Liver (tissue), 9 donors: Measurements from ENCODE around the gene VASP. TPM values are rescaled to one million over a fixed set of nuclear protein-coding genes. Genes with fewer than 3 reads are reported as not detected.

ENCODE experiments used
- DNase-seq: peaks from one replicate; pipeline ENCODE4 v3.0.0-alpha.2; 2017; ENCODE audit warnings: low spot score
- H3K27ac ChIP-seq, 2 donors: one replicate each; pipeline ENCODE4 v1.7.0; 2013; ENCODE audit warnings: inconsistent platforms in 2 of 2, low read length in 2 of 2, control low read depth in 1 of 2, low read depth in 1 of 2, mild to moderate bottlenecking in 1 of 2
- H3K27me3 ChIP-seq, 4 donors: one replicate each; pipeline versions ENCODE4 v1.6.1 to v1.7.0; 2013; ENCODE audit warnings: low read length in 3 of 4, inconsistent platforms in 1 of 4, mild to moderate bottlenecking in 1 of 4, moderate library complexity in 1 of 4; ENCODE audit not compliant: control insufficient read depth in 4 of 4, insufficient read depth in 4 of 4
- H3K36me3 ChIP-seq, 4 donors: one replicate each; pipeline versions ENCODE4 v1.6.1 to v1.7.0; 2013; ENCODE audit warnings: low read length in 3 of 4, mild to moderate bottlenecking in 3 of 4, low read depth in 1 of 4, moderate library complexity in 1 of 4; ENCODE audit not compliant: control insufficient read depth in 4 of 4, insufficient read depth in 3 of 4
- H3K4me1 ChIP-seq, 4 donors: one replicate each; pipeline versions ENCODE4 v1.6.1 to v1.7.0; 2013; ENCODE audit warnings: low read length in 3 of 4, mild to moderate bottlenecking in 3 of 4, moderate library complexity in 1 of 4; ENCODE audit not compliant: control insufficient read depth in 4 of 4, insufficient read depth in 4 of 4
- H3K4me3 ChIP-seq, 3 donors: one replicate each; pipeline versions ENCODE4 v1.6.1 to v1.7.0; 2013; ENCODE audit warnings: low read length in 3 of 3, control low read depth in 1 of 3, low read depth in 1 of 3, mild to moderate bottlenecking in 1 of 3
- H3K9ac ChIP-seq, 2 donors: one replicate each; pipeline ENCODE4 v1.7.0; 2013; ENCODE audit warnings: low read length in 2 of 2, mild to moderate bottlenecking in 2 of 2, moderate library complexity in 2 of 2, control low read depth in 1 of 2, low read depth in 1 of 2
- H3K9me3 ChIP-seq, 4 donors: one replicate each; pipeline versions ENCODE4 v1.6.1 to v1.7.0; 2013; ENCODE audit warnings: low read length in 3 of 4; ENCODE audit not compliant: control insufficient read depth in 4 of 4
- ATF3 ChIP-seq: IDR thresholded peaks from 2 replicates; pipeline ENCODE4 v1.6.1; 2016; ENCODE audit warnings: antibody characterized with exemption
- CTCF ChIP-seq: fragments of 150-350 bp; IDR thresholded peaks from 2 replicates; pipeline ENCODE4 v1.5.1; 2017; ENCODE audit warnings: improper control_type of control experiment, low read depth, low read length; ENCODE audit not compliant: missing input control
- EGR1 ChIP-seq, 2 donors: IDR thresholded peaks; 2 replicates each; pipeline ENCODE4 v1.6.1; 2016 to 2018; ENCODE audit warnings: antibody characterized with exemption in 2 of 2, low read depth in 2 of 2
- FOXA1 ChIP-seq: IDR thresholded peaks from 2 replicates; pipeline ENCODE4 v1.6.1; 2016; ENCODE audit warnings: antibody characterized with exemption
- FOXA2 ChIP-seq: IDR thresholded peaks from 2 replicates; pipeline ENCODE4 v1.6.1; 2016; ENCODE audit warnings: antibody characterized with exemption
- GABPA ChIP-seq, 2 donors: IDR thresholded peaks in 1 of 2; conservative IDR thresholded peaks in 1 of 2; 2 replicates each; pipeline ENCODE4 v1.6.1; 2016; ENCODE audit warnings: antibody characterized with exemption in 2 of 2, mild to moderate bottlenecking in 1 of 2, moderate library complexity in 1 of 2
- HNF4A ChIP-seq, 2 donors: conservative IDR thresholded peaks; 2 replicates each; pipeline ENCODE4 v1.6.1; 2016; ENCODE audit warnings: antibody characterized with exemption in 2 of 2, mild to moderate bottlenecking in 2 of 2
- HNF4G ChIP-seq: IDR thresholded peaks from 2 replicates; pipeline ENCODE4 v1.6.1; 2016; ENCODE audit warnings: antibody characterized with exemption
- JUND ChIP-seq, 2 donors: IDR thresholded peaks; 2 replicates each; pipeline ENCODE4 v1.6.1; 2016; ENCODE audit warnings: antibody characterized with exemption in 2 of 2
- NR2F2 ChIP-seq: IDR thresholded peaks from 2 replicates; pipeline ENCODE4 v1.6.1; 2016; ENCODE audit warnings: antibody characterized with exemption
- RAD21 ChIP-seq, 2 donors: IDR thresholded peaks; 2 replicates each; pipeline ENCODE4 v1.6.1; 2016; ENCODE audit warnings: antibody characterized with exemption in 2 of 2, mild to moderate bottlenecking in 2 of 2
- RXRA ChIP-seq, 2 donors: IDR thresholded peaks; 2 replicates each; pipeline ENCODE4 v1.6.1; 2017 to 2018; ENCODE audit warnings: antibody characterized with exemption in 2 of 2, mild to moderate bottlenecking in 1 of 2
- SP1 ChIP-seq: IDR thresholded peaks from 2 replicates; pipeline ENCODE4 v1.6.1; 2018; ENCODE audit warnings: antibody characterized with exemption, mild to moderate bottlenecking
- TAF1 ChIP-seq: conservative IDR thresholded peaks from 2 replicates; pipeline ENCODE4 v1.6.1; 2016; ENCODE audit warnings: antibody characterized with exemption, mild to moderate bottlenecking
- YY1 ChIP-seq: IDR thresholded peaks from 2 replicates; pipeline ENCODE4 v1.6.1; 2016; ENCODE audit warnings: antibody characterized with exemption, mild to moderate bottlenecking
- ZBTB33 ChIP-seq: IDR thresholded peaks from 2 replicates; pipeline ENCODE4 v1.6.1; 2016; ENCODE audit warnings: antibody characterized with exemption
- WGBS: extraction: QIAGEN DNeasy Blood & Tissue Kit; methylation state at CpG from one replicate; pipeline ENCODE4 v1.1.7; 2013; 5-methylcytosine and 5-hydroxymethylcytosine counted together
- polyA plus RNA-seq, 2 donors: library from polyadenylated mRNA; stranded (reverse) in 1 of 2; unstranded in 1 of 2; fragments of 200-250 nt in 1 of 2; fragments of >200 nt in 1 of 2; fragmentation: Nextera tagmentation in 1 of 2; extraction: Ambion mirVana in 1 of 2; gene quantifications; one replicate each; pipeline versions ENCODE4 v1.2.1 to v1.2.3, GENCODE V29; 2013 to 2015
- total RNA-seq, 2 donors: library from RNA; depleted of rRNA; stranded (reverse); fragments of >200 nt; gene quantifications; one replicate each; pipeline ENCODE4 v1.2.3, GENCODE V29; 2014
- TF ChIP-seq, protein P1 (sequence below): IDR thresholded peaks from 2 replicates; pipeline ENCODE4 v1.6.1; 2016; ENCODE audit warnings: antibody characterized with exemption, mild to moderate bottlenecking
- TF ChIP-seq, protein P2 (sequence below): IDR thresholded peaks from 2 replicates; pipeline ENCODE4 v1.6.1; 2016; ENCODE audit warnings: antibody characterized with exemption
- donor health status: healthy.
- donor health status: healthy.
- donor health status: healthy.
- donor health status: healthy.
- donor health status: healthy.

Gene VASP
- total and polyA plus RNA-seq, 4 donors, result 7.3 to 29.1 (median 22.7) TPM

- WGBS, result 79% methylated on average over 5 of the region's 5 CpGs
- Histone ChIP-seq H3K4me1 (peaks cover 13 to 24% (median 15%) of the 10 kb centered on the region in 4 donors), H3K36me3 (no peaks in the 10 kb centered on the region), H3K27me3 (no peaks in the 10 kb centered on the region), H3K4me3 (no peak overlapping the region), H3K9ac (no peak overlapping the region), H3K9me3 (no peaks in the 10 kb centered on the region), H3K27ac (no peak overlapping the region)
- TF ChIP-seq GABPA (IDR thresholded peaks at IDR 0.05 in 1 of 2, conservative IDR thresholded peaks at IDR 0.05 in 1 of 2) (no peak), CTCF (no peak), JUND (IDR thresholded peaks at IDR 0.05) (no peak), RAD21 (IDR thresholded peaks at IDR 0.05) (no peak), FOXA2 (no peak), HNF4G (no peak), ATF3 (no peak), RXRA (IDR thresholded peaks at IDR 0.05) (no peak), YY1 (no peak), HNF4A (conservative IDR thresholded peaks at IDR 0.05) (no peak), NR2F2 (no peak), EGR1 (IDR thresholded peaks at IDR 0.05; ENCODE audit: low read depth in 2 of 2) (no peak), FOXA1 (no peak), SP1 (no peak), ZBTB33 (no peak)
- TF ChIP-seq, protein P1, sequence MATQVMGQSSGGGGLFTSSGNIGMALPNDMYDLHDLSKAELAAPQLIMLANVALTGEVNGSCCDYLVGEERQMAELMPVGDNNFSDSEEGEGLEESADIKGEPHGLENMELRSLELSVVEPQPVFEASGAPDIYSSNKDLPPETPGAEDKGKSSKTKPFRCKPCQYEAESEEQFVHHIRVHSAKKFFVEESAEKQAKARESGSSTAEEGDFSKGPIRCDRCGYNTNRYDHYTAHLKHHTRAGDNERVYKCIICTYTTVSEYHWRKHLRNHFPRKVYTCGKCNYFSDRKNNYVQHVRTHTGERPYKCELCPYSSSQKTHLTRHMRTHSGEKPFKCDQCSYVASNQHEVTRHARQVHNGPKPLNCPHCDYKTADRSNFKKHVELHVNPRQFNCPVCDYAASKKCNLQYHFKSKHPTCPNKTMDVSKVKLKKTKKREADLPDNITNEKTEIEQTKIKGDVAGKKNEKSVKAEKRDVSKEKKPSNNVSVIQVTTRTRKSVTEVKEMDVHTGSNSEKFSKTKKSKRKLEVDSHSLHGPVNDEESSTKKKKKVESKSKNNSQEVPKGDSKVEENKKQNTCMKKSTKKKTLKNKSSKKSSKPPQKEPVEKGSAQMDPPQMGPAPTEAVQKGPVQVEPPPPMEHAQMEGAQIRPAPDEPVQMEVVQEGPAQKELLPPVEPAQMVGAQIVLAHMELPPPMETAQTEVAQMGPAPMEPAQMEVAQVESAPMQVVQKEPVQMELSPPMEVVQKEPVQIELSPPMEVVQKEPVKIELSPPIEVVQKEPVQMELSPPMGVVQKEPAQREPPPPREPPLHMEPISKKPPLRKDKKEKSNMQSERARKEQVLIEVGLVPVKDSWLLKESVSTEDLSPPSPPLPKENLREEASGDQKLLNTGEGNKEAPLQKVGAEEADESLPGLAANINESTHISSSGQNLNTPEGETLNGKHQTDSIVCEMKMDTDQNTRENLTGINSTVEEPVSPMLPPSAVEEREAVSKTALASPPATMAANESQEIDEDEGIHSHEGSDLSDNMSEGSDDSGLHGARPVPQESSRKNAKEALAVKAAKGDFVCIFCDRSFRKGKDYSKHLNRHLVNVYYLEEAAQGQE, result no peak
- TF ChIP-seq, protein P2, sequence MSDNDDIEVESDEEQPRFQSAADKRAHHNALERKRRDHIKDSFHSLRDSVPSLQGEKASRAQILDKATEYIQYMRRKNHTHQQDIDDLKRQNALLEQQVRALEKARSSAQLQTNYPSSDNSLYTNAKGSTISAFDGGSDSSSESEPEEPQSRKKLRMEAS, result no peak
- no peak for DNase-seq
Observed at GRCh38 chr19:45502111-45502510, 5.2 kb upstream of the VASP start.

- Histone ChIP-seq H3K36me3 (no peaks in the 10 kb centered on the region), H3K27me3 (no peaks in the 10 kb centered on the region), H3K4me3 (no peak overlapping the region), H3K4me1 (peaks cover 6 to 24% (median 13%) of the 10 kb centered on the region in 4 donors), H3K9me3 (no peaks in the 10 kb centered on the region), H3K9ac (no peak overlapping the region), H3K27ac (no peak overlapping the region)
- 84% methylated on average over 9 of the region's 9 CpGs for WGBS
- DNase-seq, result no peak
- TF ChIP-seq RXRA (IDR thresholded peaks at IDR 0.05) (no peak), ATF3 (no peak), FOXA1 (no peak), JUND (IDR thresholded peaks at IDR 0.05) (no peak), EGR1 (IDR thresholded peaks at IDR 0.05; ENCODE audit: low read depth in 2 of 2) (no peak), HNF4G (no peak), SP1 (no peak), CTCF (no peak), YY1 (no peak), ZBTB33 (no peak), TAF1 (no peak), HNF4A (conservative IDR thresholded peaks at IDR 0.05) (no peak)
- TF ChIP-seq, protein P2, result no peak
Observed at GRCh38 chr19:45503909-45504308, 3.4 kb upstream of the VASP start.
